HEK293T (cell line): ENCODE data around the gene CADPS2.

Experiments used
- L3MBTL2 ChIP-seq: fragments of 450-650 bp; conservative IDR thresholded peaks from 2 replicates; pipeline ENCODE4 v1.6.1; 2016; ENCODE audit warnings: mild to moderate bottlenecking
- TARDBP ChIP-seq: fragments of 450-650 bp; IDR thresholded peaks from 2 replicates; pipeline ENCODE4 v1.6.1; 2016

GRCh38 chr7:122315507-122316466 lies 570.5 kb downstream of the CADPS2 start:
- TF ChIP-seq L3MBTL2: no peak
- TF ChIP-seq TARDBP: no peak
